SU-DHL-6 (cell line): ENCODE data around the gene GRIFIN.
"Not testable (repeated sequence)": the region's sequence is repeated elsewhere in the genome, so short reads cannot be mapped to it uniquely, and the experiment has no call there.

Source experiments
- H2AFZ ChIP-seq: fragments of 200-600 bp; sonication (generic); 2 replicates; pipeline ENCODE4 v1.6.1; 2014; ENCODE audit warnings: low read depth, mild to moderate bottlenecking, moderate library complexity, mixed read lengths, antibody characterized with exemption, low read length; ENCODE audit not compliant: severe bottlenecking
- H3F3A ChIP-seq: fragments of 200-600 bp; shearing (Covaris generic); 2 replicates; pipeline ENCODE4 v1.6.0; 2016; ENCODE audit warnings: antibody characterized with exemption, mild to moderate bottlenecking; ENCODE audit not compliant: insufficient read depth
- H3K27ac ChIP-seq: fragments of 200-600 bp; sonication (generic); 2 replicates; pipeline ENCODE4 v1.5.1; 2016; ENCODE audit warnings: low read depth, mild to moderate bottlenecking, low read length, moderate library complexity, mixed read lengths
- H3K27me3 ChIP-seq: fragments of 200-600 bp; sonication (generic), shearing (Covaris generic); 2 replicates; pipeline ENCODE4 v1.6.0; 2014; ENCODE audit warnings: mild to moderate bottlenecking, low read length
- H3K36me3 ChIP-seq: fragments of 200-600 bp; sonication (generic); 2 replicates; pipeline ENCODE4 v1.6.1; 2014; ENCODE audit warnings: mild to moderate bottlenecking, low read length, mixed read lengths
- H3K4me2 ChIP-seq: fragments of 300-600, 200-600 bp; shearing (Covaris generic), sonication (generic); 2 replicates; pipeline ENCODE4 v1.6.0; 2014; ENCODE audit warnings: low read length, low read depth, mild to moderate bottlenecking; ENCODE audit not compliant: poor library complexity, severe bottlenecking
- H3K4me3 ChIP-seq: fragments of 200-600 bp; sonication (generic); 2 replicates; pipeline ENCODE4 v1.5.1; 2014; ENCODE audit warnings: antibody characterized with exemption, low read length, mild to moderate bottlenecking, mixed read lengths; ENCODE audit not compliant: insufficient read depth, poor library complexity, severe bottlenecking
- H3K79me2 ChIP-seq: fragments of 200-600 bp; sonication (generic); 2 replicates; pipeline ENCODE4 v1.6.1; 2014; ENCODE audit warnings: mild to moderate bottlenecking, low read length, moderate library complexity; ENCODE audit not compliant: insufficient read depth
- H3K9ac ChIP-seq: fragments of 200-600 bp; sonication (generic); 2 replicates; pipeline ENCODE4 v1.7.0; 2014; ENCODE audit warnings: mild to moderate bottlenecking, low read length
- H3K9me2 ChIP-seq: fragments of 200-600 bp; sonication (generic); replicated peaks from 2 replicates; pipeline ENCODE4 v1.6.1; 2014; ENCODE audit warnings: low read length; ENCODE audit not compliant: insufficient read depth
- H3K9me3 ChIP-seq: fragments of 200-600 bp; sonication (generic); 2 replicates; pipeline ENCODE4 v1.6.1; 2014; ENCODE audit warnings: low read length, mixed read lengths; ENCODE audit not compliant: insufficient read depth
- H4K20me1 ChIP-seq: fragments of 200-600 bp; sonication (generic); 2 replicates; pipeline ENCODE4 v1.6.1; 2014; ENCODE audit warnings: low read depth, mild to moderate bottlenecking, antibody characterized with exemption, low read length, moderate library complexity, mixed read lengths
- EZH2phosphoT487 ChIP-seq: fragments of 200-600 bp; sonication (generic), shearing (Covaris generic); conservative IDR thresholded peaks from 2 replicates; pipeline ENCODE4 v1.6.1; 2018; ENCODE audit warnings: mild to moderate bottlenecking, antibody characterized with exemption, low read length, moderate library complexity, mixed read lengths
- TF ChIP-seq, protein P1 (sequence below): fragments of 200-600 bp; sonication (generic); IDR thresholded peaks from one replicate; pipeline ENCODE4 v1.5.1; 2017; ENCODE audit warnings: antibody characterized with exemption, mild to moderate bottlenecking, low read length, moderate library complexity; ENCODE audit not compliant: insufficient read depth, poor library complexity, severe bottlenecking

The GRIFIN gene

DNA sequence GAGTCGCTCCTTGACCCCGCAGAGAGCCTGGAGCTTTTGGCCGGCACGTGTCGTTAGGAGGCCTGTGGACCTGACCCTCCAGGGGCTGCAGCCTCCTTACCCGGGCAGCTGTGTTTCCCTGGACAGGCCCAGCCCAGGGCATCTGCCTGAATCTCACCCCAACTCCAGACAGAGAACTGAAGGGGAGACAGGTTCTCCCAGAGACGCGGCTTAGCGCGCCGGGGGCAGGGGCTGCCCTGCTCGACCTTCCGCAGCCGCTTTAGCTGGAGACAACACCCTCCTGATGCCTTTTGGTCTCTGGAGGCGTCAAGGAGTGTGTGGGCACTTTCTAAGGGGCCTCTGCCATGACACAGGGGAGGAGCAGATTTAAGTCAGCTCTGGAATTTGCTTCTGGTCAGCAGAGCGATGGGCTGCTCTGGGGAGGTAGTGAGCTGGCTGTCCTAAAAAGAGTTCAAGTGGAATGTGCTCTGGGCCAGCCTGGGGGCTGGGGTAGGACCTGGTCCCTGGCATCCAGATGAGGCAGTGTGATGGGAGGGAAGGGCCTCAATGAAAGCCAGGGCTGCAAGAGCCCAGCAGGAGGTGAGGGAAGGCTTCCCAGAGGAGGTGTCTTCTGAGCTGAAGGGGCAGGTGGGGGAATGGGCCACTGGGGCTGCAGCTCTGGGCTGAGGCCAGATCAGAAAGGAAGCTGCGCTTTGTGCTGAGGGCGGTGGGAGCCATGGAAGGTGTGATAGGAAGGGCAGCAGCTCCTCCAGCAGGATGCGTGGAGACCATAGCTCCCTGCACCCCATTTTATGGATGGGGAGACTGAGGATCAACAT, 5.8 kb downstream of the GRIFIN start:
- TF ChIP-seq, protein P1, sequence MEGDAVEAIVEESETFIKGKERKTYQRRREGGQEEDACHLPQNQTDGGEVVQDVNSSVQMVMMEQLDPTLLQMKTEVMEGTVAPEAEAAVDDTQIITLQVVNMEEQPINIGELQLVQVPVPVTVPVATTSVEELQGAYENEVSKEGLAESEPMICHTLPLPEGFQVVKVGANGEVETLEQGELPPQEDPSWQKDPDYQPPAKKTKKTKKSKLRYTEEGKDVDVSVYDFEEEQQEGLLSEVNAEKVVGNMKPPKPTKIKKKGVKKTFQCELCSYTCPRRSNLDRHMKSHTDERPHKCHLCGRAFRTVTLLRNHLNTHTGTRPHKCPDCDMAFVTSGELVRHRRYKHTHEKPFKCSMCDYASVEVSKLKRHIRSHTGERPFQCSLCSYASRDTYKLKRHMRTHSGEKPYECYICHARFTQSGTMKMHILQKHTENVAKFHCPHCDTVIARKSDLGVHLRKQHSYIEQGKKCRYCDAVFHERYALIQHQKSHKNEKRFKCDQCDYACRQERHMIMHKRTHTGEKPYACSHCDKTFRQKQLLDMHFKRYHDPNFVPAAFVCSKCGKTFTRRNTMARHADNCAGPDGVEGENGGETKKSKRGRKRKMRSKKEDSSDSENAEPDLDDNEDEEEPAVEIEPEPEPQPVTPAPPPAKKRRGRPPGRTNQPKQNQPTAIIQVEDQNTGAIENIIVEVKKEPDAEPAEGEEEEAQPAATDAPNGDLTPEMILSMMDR = no peak
- no peak for TF ChIP-seq EZH2phosphoT487

DNA sequence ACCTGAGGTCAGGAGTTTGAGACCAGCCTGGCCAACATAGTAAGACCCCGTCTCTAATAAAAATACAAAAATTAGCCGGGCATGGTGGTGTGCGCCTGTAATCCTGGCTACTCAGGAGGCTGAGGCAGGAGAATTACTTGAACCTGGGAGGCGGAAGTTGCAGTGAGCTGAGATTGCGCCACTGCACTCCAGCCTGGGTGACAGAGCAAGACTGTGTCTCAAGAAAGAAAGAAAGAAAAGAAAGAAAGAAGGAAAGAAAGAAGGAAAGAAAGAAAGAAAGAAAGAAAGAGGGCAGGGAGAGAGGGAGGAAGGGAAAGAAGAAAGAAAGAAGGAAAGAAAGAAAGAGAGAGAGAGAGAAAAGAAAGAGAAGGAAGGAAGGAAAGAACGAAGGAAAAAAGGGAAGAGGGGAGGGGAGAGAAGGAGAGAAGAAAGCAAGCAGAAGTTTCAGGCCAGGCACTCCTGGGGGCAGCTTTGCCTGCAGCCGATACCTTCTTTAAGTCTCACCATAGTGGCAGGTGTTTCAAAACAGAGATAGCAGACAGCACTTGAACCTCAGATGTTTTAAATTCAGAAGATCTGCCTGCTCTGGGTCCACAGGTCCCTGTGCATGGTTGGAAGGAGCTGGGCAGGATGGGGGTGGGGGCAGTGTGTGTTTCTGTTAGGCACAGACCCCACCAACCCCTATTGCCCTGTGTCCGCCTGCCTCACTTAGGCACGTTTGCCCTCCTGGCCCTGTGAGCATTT, 6.6 kb downstream of the GRIFIN start:
- H4K20me1 ChIP-seq, H3F3A ChIP-seq, H3K9me2 ChIP-seq, H3K9me3 ChIP-seq, H3K27ac ChIP-seq, H3K27me3 ChIP-seq, H3K4me2 ChIP-seq, H3K36me3 ChIP-seq, H3K4me3 ChIP-seq, H2AFZ ChIP-seq, H3K79me2 ChIP-seq, H3K9ac ChIP-seq: not testable (repeated sequence)

More for the DNA sequence above, 5.8 kb downstream of the GRIFIN start:
- Histone ChIP-seq H3K27me3 (no peaks in the 10 kb centered on the region), H3K4me2 (no peak overlapping the region), H3K9me3 (no peaks in the 10 kb centered on the region), H3K9ac (no peak overlapping the region), H2AFZ (no peak overlapping the region), H3K36me3 (no peaks in the 10 kb centered on the region), H4K20me1 (no peaks in the 10 kb centered on the region), H3K79me2 (no peaks in the 10 kb centered on the region), H3K27ac (no peak overlapping the region), H3F3A (no peaks in the 10 kb centered on the region), H3K4me3 (no peak overlapping the region), H3K9me2 (no peaks in the 10 kb centered on the region)

DNA sequence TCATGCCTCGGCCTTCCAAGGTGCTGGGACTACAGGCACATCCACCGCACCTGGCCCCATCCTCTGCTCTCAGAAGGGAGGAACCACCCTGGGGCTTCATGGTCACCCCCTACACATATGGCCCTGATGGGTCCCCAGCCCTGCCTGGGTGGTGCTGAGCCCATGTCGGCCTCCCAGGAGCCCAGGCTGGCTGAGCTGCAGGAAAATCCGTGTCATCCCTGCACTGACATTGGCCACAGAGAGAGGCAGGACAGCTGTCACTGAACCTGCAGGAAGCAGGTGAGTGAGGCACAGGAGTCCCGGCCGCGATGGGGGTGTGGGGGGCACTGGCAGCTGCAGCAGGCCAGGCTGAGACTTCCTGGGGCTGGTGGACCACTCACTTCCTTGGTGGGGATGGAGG, 8.0 kb downstream of the GRIFIN start:
- H3K36me3 ChIP-seq = no peaks in the 10 kb centered on the region
- TF ChIP-seq EZH2phosphoT487 = no peak
- TF ChIP-seq, protein P1 = no peak
- H3K9ac ChIP-seq = no peak overlapping the region
- no peaks in the 10 kb centered on the region for H4K20me1 ChIP-seq
- H3K9me3 ChIP-seq = no peaks in the 10 kb centered on the region
- H3K9me2 ChIP-seq = no peaks in the 10 kb centered on the region
- H3K27me3 ChIP-seq = no peaks in the 10 kb centered on the region
- H3K79me2 ChIP-seq = no peaks in the 10 kb centered on the region
- no peak overlapping the region for H2AFZ ChIP-seq
- H3K4me2 ChIP-seq = no peak overlapping the region
- H3K27ac ChIP-seq = no peak overlapping the region
- no peaks in the 10 kb centered on the region for H3F3A ChIP-seq
- H3K4me3 ChIP-seq = no peak overlapping the region

DNA sequence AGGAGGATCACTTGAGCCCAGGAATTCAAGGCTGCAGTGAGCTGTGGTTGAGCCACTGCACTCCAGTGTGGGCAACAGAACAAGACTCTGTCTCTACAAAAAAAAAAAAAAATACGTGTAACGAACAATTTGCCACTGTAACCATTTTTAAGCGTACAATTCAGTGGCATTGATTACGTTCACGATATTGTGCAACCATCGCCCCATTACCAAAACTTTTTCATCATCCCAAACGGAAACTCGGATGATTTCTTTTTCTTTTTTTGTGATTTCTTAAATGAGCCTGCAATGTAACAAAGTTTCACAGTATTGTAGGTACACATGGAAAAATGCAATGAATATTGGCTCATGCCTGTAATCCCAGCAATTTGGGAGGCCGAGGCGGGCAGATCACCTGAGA, 9.5 kb downstream of the GRIFIN start:
- no peaks in the 10 kb centered on the region for H3K27me3 ChIP-seq
- no peaks in the 10 kb centered on the region for H3K79me2 ChIP-seq
- no peak overlapping the region for H3K9ac ChIP-seq
- H4K20me1 ChIP-seq = no peaks in the 10 kb centered on the region
- no peaks in the 10 kb centered on the region for H3F3A ChIP-seq
- no peak overlapping the region for H2AFZ ChIP-seq
- no peak overlapping the region for H3K27ac ChIP-seq
- H3K36me3 ChIP-seq = no peaks in the 10 kb centered on the region
- no peak overlapping the region for H3K4me2 ChIP-seq
- TF ChIP-seq EZH2phosphoT487 = no peak
- TF ChIP-seq, protein P1 = no peak
- H3K9me2 ChIP-seq = no peaks in the 10 kb centered on the region
- no peaks in the 10 kb centered on the region for H3K9me3 ChIP-seq
- H3K4me3 ChIP-seq = no peak overlapping the region
